ENCODE data around the gene DPYD.

GRCh38 chr1:97923811-97924210, 3.0 kb upstream of the DPYD start:
- no peak for TF ChIP-seq CTCF (conservative IDR thresholded peaks at IDR 0.05)
- no peak for TF ChIP-seq ZFX (IDR thresholded peaks at IDR 0.05)

Data from C4-2B (cell line).